HK-2 (cell line): ENCODE measurements around the gene LIMS3.
"Not testable (repeated sequence)": the region's sequence is repeated elsewhere in the genome, so short reads cannot be mapped to it uniquely, and the experiment has no call there.

ENCODE experiments used
- DNase-seq: peaks from one replicate; pipeline ENCODE4 v3.0.0-alpha.2; 2018; ENCODE audit not compliant: unreplicated experiment

The LIMS3 gene

DNA sequence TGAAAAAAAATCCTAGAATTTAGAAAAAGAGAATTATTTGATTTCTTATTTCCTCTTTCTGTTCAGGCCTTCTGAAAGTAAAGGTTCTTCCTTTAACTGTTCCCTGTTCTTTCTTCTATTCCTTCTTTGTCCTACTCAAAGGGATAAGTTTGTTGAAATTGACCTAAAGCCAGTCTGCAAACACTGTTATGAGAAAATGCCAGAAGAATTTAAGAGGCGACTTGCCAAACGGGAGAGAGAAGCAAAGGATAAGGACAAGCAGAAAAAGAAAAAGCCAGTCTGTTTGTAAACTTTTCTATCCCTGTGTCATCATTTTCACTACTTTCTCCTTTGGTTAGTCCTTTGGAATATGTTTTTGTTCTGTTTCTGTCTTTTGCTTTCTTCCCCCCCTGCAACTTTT lies 26.0 kb downstream of the LIMS3 start:
- DNase-seq = not testable (repeated sequence)

DNA sequence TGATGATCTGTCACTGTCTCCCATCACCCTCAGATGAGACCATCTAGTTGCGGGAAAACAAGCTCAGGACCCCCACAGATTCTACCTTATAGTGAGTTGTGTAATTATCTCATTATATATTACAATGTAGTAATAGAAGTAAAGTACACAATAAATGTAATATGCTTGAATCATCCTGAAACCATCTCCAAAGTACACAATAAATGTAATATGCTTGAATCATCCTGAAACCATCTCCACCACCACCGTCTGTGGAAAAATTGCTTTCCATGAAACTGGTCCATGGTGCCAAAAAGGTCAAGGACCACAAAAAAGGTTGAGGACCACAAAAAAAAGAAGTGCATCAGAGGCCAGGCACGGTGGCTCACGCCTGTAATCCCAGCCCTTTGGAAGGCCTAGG lies 29.3 kb downstream of the LIMS3 start:
- DNase-seq = not testable (repeated sequence)

DNA sequence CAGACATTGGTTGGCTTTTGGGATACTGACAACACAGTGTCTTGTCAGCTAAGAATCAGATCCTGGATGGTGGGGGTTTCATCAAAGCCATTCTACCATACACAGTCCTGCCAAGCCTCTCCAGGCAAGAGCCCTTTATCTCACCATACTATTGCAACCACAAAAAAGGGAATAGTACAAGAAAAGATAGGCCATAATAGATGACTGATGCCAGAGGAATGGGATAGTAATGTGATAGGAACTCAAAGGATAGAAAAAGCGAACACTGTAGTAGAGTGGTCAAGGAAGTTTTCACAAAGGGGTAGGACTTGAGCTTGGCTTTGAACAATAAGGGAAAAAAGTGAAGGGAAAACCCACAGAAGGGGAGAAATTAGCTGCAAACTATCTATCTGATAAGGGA lies 30.7 kb downstream of the LIMS3 start:
- DNase-seq = not testable (repeated sequence)

GRCh38 chr2:109936534-109936933 lies 38.0 kb downstream of the LIMS3 start:
- not testable (repeated sequence) for DNase-seq

DNA sequence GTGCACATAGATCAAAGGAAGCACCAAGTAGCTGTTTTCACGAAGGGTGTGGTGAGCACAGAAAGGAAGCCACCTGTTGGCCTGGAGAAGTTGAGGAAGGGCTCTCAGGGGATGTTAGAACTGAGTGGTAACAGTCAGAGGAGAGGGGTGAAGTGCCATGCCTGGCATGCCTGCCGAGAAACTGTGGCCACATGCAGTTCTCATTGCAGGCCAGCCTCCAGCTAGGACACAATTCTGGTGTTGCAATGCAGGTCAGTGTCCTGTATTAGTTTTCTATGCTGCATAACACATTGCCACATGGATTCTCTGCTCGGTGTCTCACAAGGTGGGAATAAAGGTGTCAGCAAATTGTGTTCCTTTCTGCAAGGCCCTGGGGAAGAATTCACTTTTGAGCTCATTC lies 46.9 kb downstream of the LIMS3 start:
- not testable (repeated sequence) for DNase-seq

DNA sequence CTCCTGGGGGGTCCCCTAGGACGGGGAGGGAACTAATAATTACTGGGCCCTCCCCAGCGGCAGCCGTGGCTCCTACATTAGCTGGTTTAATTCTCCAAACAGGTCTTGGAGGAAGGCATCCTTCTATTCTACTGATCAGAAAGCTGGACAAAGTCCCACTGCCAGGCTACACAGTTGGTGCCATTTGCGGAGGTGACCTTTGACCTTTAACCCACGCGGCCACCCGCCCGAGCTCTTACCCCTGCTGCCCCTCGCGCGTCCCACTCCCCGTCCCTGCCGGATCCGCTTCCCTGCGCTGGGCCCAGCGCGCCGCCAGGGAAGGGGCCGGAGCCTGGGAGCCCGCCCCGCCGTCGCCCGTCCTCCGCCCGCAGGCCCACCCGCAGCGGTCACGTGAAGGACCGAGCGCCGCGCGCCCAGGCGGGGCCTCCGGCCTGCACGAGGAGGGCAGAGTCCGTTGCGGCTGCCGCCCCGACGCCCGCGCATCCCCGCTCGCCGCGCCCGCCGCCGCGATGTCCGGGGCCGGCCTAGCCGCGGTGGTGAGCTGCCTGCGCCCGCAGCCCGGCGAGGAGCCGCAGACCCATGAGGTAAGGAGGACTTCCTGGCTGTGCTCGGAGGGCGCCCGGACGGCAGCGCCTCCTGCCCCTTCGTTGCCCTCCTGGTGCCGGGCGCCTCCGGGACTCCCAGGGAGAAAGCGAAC lies 48.9 kb downstream of the LIMS3 start:
- DNase-seq = not testable (repeated sequence)

DNA sequence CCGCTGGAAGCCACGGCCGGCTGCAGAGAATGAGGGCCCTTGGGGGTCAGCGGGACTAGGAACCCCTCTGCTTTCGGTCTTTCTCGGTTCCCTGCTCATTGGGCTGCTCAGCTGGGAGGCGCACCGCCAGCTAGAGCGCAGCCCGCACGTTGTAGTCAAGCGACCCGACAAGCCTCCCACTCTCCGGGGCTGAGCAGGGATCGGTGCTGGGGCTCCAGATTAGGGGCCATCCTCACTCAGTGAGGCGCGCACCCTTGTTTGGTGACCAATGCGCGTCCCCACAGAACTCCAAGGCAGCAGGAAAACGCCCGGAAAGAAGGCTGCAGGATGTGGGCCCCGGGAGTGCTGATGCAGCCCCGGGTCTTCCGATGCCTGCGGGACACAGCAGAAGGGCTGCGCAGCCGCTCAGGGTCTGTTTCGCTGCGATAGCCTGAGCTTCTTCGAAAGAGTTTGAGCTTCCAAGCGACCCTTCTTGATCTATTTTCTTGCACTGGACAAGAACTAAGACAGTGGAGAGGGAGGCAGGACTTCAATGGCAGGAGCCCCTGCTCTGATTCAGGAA lies 49.6 kb downstream of the LIMS3 start:
- DNase-seq = not testable (repeated sequence)

DNA sequence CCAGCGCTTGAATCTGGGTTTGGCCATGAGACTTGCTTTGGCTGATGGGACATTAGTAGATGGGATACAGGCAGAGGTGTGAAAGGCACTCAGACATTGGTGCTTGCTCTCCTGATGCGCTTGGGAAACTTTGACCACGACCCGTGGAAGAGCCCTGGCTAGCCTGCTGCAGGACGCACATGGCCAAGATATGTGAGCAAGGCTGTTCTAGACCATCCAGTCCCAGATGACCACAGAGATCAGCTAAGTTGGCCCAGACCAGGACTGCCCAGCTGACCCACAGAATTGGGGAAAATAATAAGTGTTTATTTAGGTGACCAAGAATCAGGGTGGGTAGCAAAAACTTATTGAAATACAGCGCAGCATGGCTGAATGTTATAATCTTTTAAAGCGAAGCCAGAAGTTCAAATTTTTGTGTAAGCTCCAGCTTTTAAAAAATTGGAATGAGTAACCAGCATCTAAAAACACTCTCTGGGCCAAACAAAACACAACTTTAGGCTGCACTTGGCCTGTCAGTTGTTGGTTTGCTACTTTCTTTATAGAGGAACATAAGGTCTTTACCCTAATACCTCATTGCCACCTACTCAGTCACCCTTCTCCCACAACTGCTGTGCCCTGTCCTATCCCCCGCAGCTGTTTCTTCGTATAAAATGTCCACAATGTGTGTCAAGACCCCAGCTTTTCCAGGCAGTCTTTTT lies 51.8 kb downstream of the LIMS3 start:
- DNase-seq = not testable (repeated sequence)

- not testable (repeated sequence) for DNase-seq
These were observed 65.5 kb downstream of the LIMS3 start for GRCh38 chr2:109963942-109964341.

- not testable (repeated sequence) for DNase-seq
These were observed 67.0 kb downstream of the LIMS3 start for GRCh38 chr2:109965482-109965881.

DNA sequence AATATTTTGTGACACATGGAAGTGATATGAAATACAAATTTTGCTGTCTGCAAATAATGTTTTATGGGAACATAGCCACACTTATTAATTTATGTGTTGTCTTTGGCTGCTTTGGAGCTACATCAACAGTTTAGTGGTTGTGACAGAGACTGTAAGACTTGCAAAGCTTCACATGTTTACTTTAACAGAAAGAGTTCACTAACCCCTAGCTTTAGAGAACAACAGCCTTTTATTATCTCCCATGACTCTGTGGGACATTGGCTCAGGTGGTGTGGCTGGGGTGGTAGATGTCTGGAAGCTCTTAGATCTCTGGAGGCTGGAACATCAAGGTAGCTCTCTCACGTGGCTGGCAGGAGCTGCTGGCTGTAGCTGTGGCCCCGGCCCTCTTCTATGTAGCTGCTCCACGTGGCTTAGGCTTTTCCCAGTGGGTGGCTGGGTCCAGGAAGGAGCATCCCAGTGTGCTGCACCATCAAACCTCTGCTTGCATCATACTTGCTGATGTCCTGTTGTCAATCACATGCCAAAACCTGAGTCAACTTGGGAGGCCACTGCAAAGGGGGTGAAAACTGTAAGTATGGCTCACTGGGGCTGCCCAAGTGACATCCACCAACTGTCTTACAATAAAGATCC lies 67.7 kb downstream of the LIMS3 start:
- not testable (repeated sequence) for DNase-seq

DNA sequence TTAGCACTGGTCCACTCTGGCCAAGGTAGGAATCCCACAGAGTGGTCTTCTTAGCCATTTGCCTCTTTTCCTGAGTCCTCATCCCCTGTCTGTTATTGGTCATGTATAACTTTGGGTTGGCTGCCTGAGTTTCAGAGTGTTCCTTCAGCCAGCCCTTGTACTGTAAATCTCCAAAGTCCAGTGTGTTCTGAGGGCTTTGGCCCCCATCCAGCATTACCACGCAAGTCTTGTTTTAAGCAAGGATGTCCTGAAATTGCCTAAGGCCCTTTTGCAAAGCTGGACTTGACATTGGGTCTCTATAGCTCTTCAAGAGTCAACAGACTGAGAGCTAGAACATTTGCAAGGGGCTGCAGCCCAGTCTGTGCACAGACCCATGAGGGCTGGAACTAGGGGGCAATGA lies 68.4 kb downstream of the LIMS3 start:
- not testable (repeated sequence) for DNase-seq

- DNase-seq = not testable (repeated sequence)
These were observed 71.4 kb downstream of the LIMS3 start for GRCh38 chr2:109969864-109970263.

- not testable (repeated sequence) for DNase-seq
These were observed 73.2 kb downstream of the LIMS3 start for GRCh38 chr2:109971710-109972109.
